ENCODE results near the gene STPG1. TPM values are rescaled to one million over a fixed set of nuclear protein-coding genes. Genes with fewer than 3 reads are reported as not detected.

Gene STPG1
- total RNA-seq, 1 donor: 10.0 TPM

- H3K4me3 ChIP-seq (ENCODE audit: low read depth, low read length): peak overlapping the region; percentile 53
- peak; percentile 72 for DNase-seq (ENCODE audit: low read depth)
- no peak for TF ChIP-seq CTCF (IDR thresholded peaks at IDR 0.05; ENCODE audit: insufficient read depth, low read length)
Measured at GRCh38 chr1:24321697-24322469, 91.7 kb downstream of the STPG1 start.

GRCh38 chr1:24321126-24321525, 92.5 kb downstream of the STPG1 start:
- no peak for DNase-seq (ENCODE audit: low read depth)
- no peak overlapping the region for H3K4me3 ChIP-seq (ENCODE audit: low read depth, low read length)
- TF ChIP-seq CTCF (IDR thresholded peaks at IDR 0.05; ENCODE audit: insufficient read depth, low read length): no peak

- no peak overlapping the region for H3K4me3 ChIP-seq (ENCODE audit: low read depth, low read length)
- DNase-seq (ENCODE audit: low read depth): no peak
- no peak for TF ChIP-seq CTCF (IDR thresholded peaks at IDR 0.05; ENCODE audit: insufficient read depth, low read length)
Measured at GRCh38 chr1:24319962-24320361, 93.6 kb downstream of the STPG1 start.

- H3K4me3 ChIP-seq (ENCODE audit: low read depth, low read length): no peak within 1 kb of the TSS
- TF ChIP-seq CTCF (IDR thresholded peaks at IDR 0.05; ENCODE audit: insufficient read depth, low read length): no peak
- DNase-seq (ENCODE audit: low read depth): no peak
Measured at GRCh38 chr1:24319312-24319863, 94.2 kb downstream of the STPG1 start, which contains the start of gene GRHL3. Gene GRHL3 (plus strand): TSS chr1:24319357. CDS start chr1:24319552, 195 bp downstream.

GRCh38 chr1:24318615-24319311, 94.8 kb downstream of the STPG1 start:
- no peak for TF ChIP-seq CTCF (IDR thresholded peaks at IDR 0.05; ENCODE audit: insufficient read depth, low read length)
- no peak overlapping the region for H3K4me3 ChIP-seq (ENCODE audit: low read depth, low read length)
- DNase-seq (ENCODE audit: low read depth): no peak

- TF ChIP-seq CTCF (IDR thresholded peaks at IDR 0.05; ENCODE audit: insufficient read depth, low read length): no peak
- peak; percentile 46 for DNase-seq (ENCODE audit: low read depth)
Measured at GRCh38 chr1:24317956-24318614, 95.5 kb downstream of the STPG1 start.

More at GRCh38 chr1:24317956-24318614, 95.5 kb downstream of the STPG1 start:
- no peak overlapping the region for H3K4me3 ChIP-seq (ENCODE audit: low read depth, low read length)
